NCI-H1694 (cell line): ENCODE results near the gene FREM2.

Source experiments
- DNase-seq: peaks from one replicate; lab custom pipeline; 2025; lab: John Stamatoyannopoulos, UW

Gene FREM2

GRCh38 chr13:38686577-38687245 is at the start of gene FREM2:
Gene FREM2, plus strand, starts transcription at chr13:38687077. Its CDS starts 268 bp downstream, at chr13:38687345.
- peak; percentile 50 for DNase-seq

- no peak for DNase-seq
Observed at GRCh38 chr13:38637576-38637975, 49.3 kb upstream of the FREM2 start.

- DNase-seq, result no peak
Observed at GRCh38 chr13:38641164-38641948, 45.5 kb upstream of the FREM2 start.

GRCh38 chr13:38647312-38647711 is 39.6 kb upstream of the FREM2 start:
- no peak for DNase-seq

- DNase-seq, result no peak
Observed at GRCh38 chr13:38648912-38649311, 38.0 kb upstream of the FREM2 start.

- no peak for DNase-seq
Observed at GRCh38 chr13:38656699-38657098, 30.2 kb upstream of the FREM2 start.

GRCh38 chr13:38657191-38657590 is 29.7 kb upstream of the FREM2 start:
- no peak for DNase-seq

- no peak for DNase-seq
Observed at GRCh38 chr13:38658906-38659305, 28.0 kb upstream of the FREM2 start.

- no peak for DNase-seq
Observed at GRCh38 chr13:38661010-38661675, 25.7 kb upstream of the FREM2 start.

- no peak for DNase-seq
Observed at GRCh38 chr13:38662362-38662761, 24.5 kb upstream of the FREM2 start.

- DNase-seq, result no peak
Observed at GRCh38 chr13:38664906-38665305, 22.0 kb upstream of the FREM2 start.

GRCh38 chr13:38667526-38668109 is 19.3 kb upstream of the FREM2 start:
- DNase-seq, result no peak

- no peak for DNase-seq
Observed at GRCh38 chr13:38669234-38669964, 17.5 kb upstream of the FREM2 start.

GRCh38 chr13:38670627-38671026 is 16.2 kb upstream of the FREM2 start:
- DNase-seq, result no peak

GRCh38 chr13:38671980-38672379 is 14.9 kb upstream of the FREM2 start:
- DNase-seq, result no peak

- no peak for DNase-seq
Observed at GRCh38 chr13:38674208-38674607, 12.7 kb upstream of the FREM2 start.

GRCh38 chr13:38680912-38681311 is 6.0 kb upstream of the FREM2 start:
- no peak for DNase-seq

- no peak for DNase-seq
Observed at GRCh38 chr13:38684714-38685113, 2.2 kb upstream of the FREM2 start.

- no peak for DNase-seq
Observed at GRCh38 chr13:38685431-38685830, 1.4 kb upstream of the FREM2 start.

- no peak for DNase-seq
Observed at GRCh38 chr13:38685974-38686576, 802 bp upstream of the FREM2 start.
